IPS-18a (cell line): ENCODE results near the gene HOXC6.

Experiments
- H3K27ac ChIP-seq: one replicate; pipeline ENCODE4 v1.5.1; 2013; ENCODE audit warnings: low read length
- H3K27me3 ChIP-seq: one replicate; pipeline ENCODE4 v1.6.1; 2013; ENCODE audit warnings: mild to moderate bottlenecking, low read length; ENCODE audit not compliant: control insufficient read depth, insufficient read depth
- H3K36me3 ChIP-seq: one replicate; pipeline ENCODE4 v1.6.1; 2013; ENCODE audit warnings: low read depth, low read length; ENCODE audit not compliant: control insufficient read depth
- H3K4me1 ChIP-seq: one replicate; pipeline ENCODE4 v1.6.1; 2013; ENCODE audit warnings: low read depth, low read length; ENCODE audit not compliant: control insufficient read depth
- H3K4me3 ChIP-seq: one replicate; pipeline ENCODE4 v1.5.1; 2013; ENCODE audit warnings: low read length
- H3K9ac ChIP-seq: one replicate; pipeline ENCODE4 v1.6.1; 2013; ENCODE audit warnings: mild to moderate bottlenecking, low read length, moderate library complexity
- H3K9me3 ChIP-seq: one replicate; pipeline ENCODE4 v1.6.1; 2013; ENCODE audit warnings: low read depth, low read length; ENCODE audit not compliant: control insufficient read depth

Gene HOXC6

GRCh38 chr12:54022960-54023884, 5.0 kb upstream of the HOXC6 start:
- Histone ChIP-seq H3K27me3 (peaks cover 100% of the 10 kb centered on the region), H3K27ac (no peak overlapping the region), H3K4me1 (no peaks in the 10 kb centered on the region), H3K36me3 (no peaks in the 10 kb centered on the region), H3K9me3 (no peaks in the 10 kb centered on the region), H3K4me3 (no peak overlapping the region), H3K9ac (no peak overlapping the region)

- no peak overlapping the region for H3K9ac ChIP-seq
- no peaks in the 10 kb centered on the region for H3K9me3 ChIP-seq
- H3K27me3 ChIP-seq: peaks cover 100% of the 10 kb centered on the region
- no peak overlapping the region for H3K4me3 ChIP-seq
- H3K27ac ChIP-seq: no peak overlapping the region
- no peaks in the 10 kb centered on the region for H3K4me1 ChIP-seq
- H3K36me3 ChIP-seq: no peaks in the 10 kb centered on the region
Observed at GRCh38 chr12:54024127-54024526, 4.1 kb upstream of the HOXC6 start.

DNA sequence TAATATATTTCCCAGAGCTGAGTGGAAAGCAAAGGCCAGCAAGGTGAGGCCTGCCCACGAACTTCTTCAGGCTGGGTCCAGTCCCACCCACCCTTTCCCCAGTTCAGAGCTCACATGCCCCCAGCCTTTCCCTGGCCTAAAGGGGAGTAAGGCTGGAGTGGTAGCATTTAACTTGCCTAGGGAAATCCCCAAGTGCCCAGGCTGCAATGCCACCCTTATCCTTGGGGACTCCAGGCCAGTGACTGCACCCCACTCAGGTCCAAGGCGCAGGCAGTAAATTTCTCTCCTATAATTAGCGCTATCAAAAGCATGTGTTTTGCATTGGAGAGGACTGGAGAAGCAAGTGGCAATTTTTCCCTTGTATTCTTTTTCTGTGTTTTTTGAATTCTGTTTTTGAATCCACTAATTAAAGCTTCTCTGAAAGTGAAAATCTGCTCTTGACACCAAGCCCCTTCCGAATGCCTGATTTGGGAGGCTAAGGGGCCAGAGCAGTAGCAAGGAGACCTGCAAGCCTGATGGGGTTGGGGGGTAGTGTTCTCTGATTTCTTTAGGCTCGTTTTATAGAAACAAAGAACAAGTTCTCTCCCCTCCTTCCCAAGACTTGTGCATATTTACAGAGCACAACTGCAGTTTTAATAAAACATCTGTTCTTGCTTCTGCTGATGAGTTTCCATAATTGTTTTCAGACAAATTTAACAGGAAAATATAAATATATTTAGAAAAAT, 3.5 kb upstream of the HOXC6 start:
- Histone ChIP-seq H3K4me1 (no peaks in the 10 kb centered on the region), H3K36me3 (no peaks in the 10 kb centered on the region), H3K4me3 (no peak overlapping the region), H3K27ac (no peak overlapping the region), H3K9ac (no peak overlapping the region), H3K9me3 (no peaks in the 10 kb centered on the region), H3K27me3 (peaks cover 100% of the 10 kb centered on the region)

DNA sequence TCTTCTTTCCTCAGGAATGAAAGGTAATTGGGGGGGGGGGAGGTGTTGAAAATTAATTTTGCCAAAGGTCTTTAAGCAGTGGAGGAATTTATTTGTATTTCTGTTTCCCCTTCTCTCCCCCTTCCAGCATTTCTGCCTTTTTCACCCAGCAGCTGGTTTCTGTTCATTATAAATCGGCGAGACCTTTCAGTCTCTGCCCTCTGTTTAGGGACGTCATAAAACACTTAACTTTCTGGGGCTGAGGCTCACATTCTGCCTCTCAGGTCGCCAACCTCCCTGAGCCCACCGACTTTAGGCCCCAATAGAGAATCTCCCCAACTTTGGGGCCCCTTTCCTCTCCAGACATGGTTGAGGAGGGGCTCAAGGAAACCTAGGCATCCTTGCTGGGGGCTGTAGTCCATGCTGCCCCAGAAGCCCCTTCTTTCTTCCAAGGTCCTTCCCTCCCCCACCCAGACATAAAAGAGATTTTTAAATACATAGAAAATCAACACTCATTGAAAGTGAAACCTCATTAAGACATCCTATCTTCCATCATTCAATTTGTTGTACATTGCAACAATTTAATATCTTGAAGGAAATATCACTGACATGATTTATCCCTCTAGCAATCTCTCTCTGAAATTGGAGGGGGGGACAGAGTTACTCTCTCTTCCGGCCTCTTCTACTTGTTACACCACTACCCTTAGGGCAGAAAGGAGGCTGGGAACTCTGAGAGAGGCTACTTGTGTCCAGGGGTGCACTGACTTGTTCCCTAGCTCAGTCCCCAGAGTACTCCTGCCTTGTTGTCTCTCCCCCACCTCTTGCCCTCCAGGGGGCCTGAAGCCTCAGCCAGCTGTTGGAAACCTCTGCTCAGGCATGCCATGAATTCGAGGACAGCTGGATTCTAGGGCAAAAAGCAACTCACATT, 2.5 kb upstream of the HOXC6 start:
- H3K4me1 ChIP-seq: no peaks in the 10 kb centered on the region
- peaks cover 100% of the 10 kb centered on the region for H3K27me3 ChIP-seq
- H3K9ac ChIP-seq: no peak overlapping the region
- no peak overlapping the region for H3K4me3 ChIP-seq
- no peaks in the 10 kb centered on the region for H3K36me3 ChIP-seq
- H3K9me3 ChIP-seq: no peaks in the 10 kb centered on the region
- no peak overlapping the region for H3K27ac ChIP-seq

DNA sequence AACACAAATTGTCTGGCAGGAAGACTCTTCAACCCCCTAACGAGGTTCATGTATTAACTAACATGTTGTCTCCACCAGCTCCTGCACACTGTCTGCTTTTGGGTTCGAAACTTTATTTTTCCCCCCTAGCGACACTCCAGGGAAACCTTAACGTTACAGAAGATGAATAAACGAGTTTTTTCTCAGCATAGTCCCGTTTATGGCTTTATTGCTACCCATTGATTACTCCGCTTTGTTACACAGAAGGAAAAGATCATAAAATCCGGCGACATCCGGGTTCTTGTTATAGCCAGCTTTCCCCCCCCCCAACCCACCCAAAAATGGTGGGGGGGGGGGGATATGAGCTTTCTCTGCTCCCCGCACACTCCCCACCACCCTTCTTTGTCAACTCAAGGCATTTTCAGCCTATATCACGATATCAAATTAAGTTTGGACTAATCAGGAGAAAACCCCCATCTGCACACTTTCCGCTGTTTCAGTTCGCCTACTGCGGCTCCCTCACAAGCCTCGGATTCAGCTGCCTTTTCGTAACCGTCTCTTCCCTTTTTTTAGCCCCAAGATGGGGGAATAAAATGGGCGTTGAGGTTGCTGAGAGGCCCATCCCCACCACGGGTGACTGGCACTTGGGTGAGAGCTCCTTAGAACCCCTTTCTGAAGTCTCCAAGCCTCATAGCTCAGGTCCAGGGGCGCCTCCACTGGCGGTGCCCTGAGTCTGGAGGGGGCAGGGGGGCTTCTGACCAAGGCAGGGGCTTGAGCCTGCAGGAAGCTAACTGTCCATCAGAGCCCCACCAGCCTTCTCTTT, 1.4 kb upstream of the HOXC6 start:
- Histone ChIP-seq H3K4me1 (no peaks in the 10 kb centered on the region), H3K9me3 (no peaks in the 10 kb centered on the region), H3K27ac (no peak overlapping the region), H3K4me3 (no peak overlapping the region), H3K36me3 (no peaks in the 10 kb centered on the region), H3K9ac (no peak overlapping the region), H3K27me3 (peaks cover 100% of the 10 kb centered on the region)

- Histone ChIP-seq H3K27ac (no peak overlapping the region), H3K27me3 (peaks cover 100% of the 10 kb centered on the region), H3K9ac (no peak overlapping the region), H3K4me3 (no peak overlapping the region), H3K9me3 (no peaks in the 10 kb centered on the region), H3K4me1 (no peaks in the 10 kb centered on the region), H3K36me3 (no peaks in the 10 kb centered on the region)
Observed at GRCh38 chr12:54027442-54027786, 826 bp upstream of the HOXC6 start.

DNA sequence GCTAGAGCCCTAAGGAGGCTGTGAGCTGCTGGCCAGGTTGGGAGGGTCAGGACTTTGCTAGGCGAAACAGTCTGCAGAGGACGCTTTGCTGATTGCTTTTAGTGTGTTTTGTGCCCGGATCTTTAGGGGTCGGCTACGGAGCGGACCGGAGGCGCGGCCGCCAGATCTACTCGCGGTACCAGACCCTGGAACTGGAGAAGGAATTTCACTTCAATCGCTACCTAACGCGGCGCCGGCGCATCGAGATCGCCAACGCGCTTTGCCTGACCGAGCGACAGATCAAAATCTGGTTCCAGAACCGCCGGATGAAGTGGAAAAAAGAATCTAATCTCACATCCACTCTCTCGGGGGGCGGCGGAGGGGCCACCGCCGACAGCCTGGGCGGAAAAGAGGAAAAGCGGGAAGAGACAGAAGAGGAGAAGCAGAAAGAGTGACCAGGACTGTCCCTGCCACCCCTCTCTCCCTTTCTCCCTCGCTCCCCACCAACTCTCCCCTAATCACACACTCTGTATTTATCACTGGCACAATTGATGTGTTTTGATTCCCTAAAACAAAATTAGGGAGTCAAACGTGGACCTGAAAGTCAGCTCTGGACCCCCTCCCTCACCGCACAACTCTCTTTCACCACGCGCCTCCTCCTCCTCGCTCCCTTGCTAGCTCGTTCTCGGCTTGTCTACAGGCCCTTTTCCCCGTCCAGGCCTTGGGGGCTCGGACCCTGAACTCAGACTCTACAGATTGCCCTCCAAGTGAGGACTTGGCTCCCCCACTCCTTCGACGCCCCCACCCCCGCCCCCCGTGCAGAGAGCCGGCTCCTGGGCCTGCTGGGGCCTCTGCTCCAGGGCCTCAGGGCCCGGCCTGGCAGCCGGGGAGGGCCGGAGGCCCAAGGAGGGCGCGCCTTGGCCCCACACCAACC, 1.5 kb downstream of the HOXC6 start:
- H3K27ac ChIP-seq: no peak overlapping the region
- no peak overlapping the region for H3K9ac ChIP-seq
- peak overlapping the region; percentile 6 for H3K4me3 ChIP-seq
- no peaks in the 10 kb centered on the region for H3K9me3 ChIP-seq
- H3K27me3 ChIP-seq: peaks cover 100% of the 10 kb centered on the region
- no peaks in the 10 kb centered on the region for H3K4me1 ChIP-seq
- no peaks in the 10 kb centered on the region for H3K36me3 ChIP-seq

- H3K4me3 ChIP-seq: no peak overlapping the region
- H3K9me3 ChIP-seq: no peaks in the 10 kb centered on the region
- no peak overlapping the region for H3K9ac ChIP-seq
- H3K27me3 ChIP-seq: peaks cover 100% of the 10 kb centered on the region
- no peaks in the 10 kb centered on the region for H3K4me1 ChIP-seq
- no peaks in the 10 kb centered on the region for H3K36me3 ChIP-seq
- H3K27ac ChIP-seq: no peak overlapping the region
Observed at GRCh38 chr12:54030442-54030801, 2.2 kb downstream of the HOXC6 start.

- H3K27me3 ChIP-seq: peaks cover 100% of the 10 kb centered on the region
- no peaks in the 10 kb centered on the region for H3K9me3 ChIP-seq
- no peak overlapping the region for H3K9ac ChIP-seq
- no peak overlapping the region for H3K27ac ChIP-seq
- no peak overlapping the region for H3K4me3 ChIP-seq
- no peaks in the 10 kb centered on the region for H3K4me1 ChIP-seq
- H3K36me3 ChIP-seq: no peaks in the 10 kb centered on the region
Observed at GRCh38 chr12:54030889-54031471, 2.7 kb downstream of the HOXC6 start.

DNA sequence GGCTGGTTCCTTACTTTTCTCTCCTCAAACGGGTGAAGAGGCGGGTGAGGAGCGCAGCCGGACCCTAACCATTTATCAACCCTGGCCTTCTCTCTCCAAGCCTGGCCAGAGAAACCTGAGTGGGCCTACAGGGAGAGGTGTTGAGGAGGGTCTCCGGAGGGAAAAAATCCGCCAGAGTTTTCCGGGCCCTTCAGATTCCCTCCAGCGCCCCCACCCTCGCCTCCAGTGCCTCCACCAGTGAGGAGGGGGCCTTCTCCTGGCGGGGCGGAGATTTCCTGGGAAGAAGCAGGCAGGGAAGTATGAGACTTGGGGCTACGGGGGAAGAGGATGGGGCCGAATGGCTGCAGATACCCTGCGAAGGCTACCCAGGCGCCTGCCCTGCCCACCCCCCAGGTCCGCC, 3.2 kb downstream of the HOXC6 start:
- no peak overlapping the region for H3K4me3 ChIP-seq
- H3K9ac ChIP-seq: no peak overlapping the region
- H3K36me3 ChIP-seq: no peaks in the 10 kb centered on the region
- H3K27ac ChIP-seq: no peak overlapping the region
- peaks cover 100% of the 10 kb centered on the region for H3K27me3 ChIP-seq
- H3K4me1 ChIP-seq: no peaks in the 10 kb centered on the region
- H3K9me3 ChIP-seq: no peaks in the 10 kb centered on the region
